ENCODE results near the gene CD38.

- TF ChIP-seq, protein P1, sequence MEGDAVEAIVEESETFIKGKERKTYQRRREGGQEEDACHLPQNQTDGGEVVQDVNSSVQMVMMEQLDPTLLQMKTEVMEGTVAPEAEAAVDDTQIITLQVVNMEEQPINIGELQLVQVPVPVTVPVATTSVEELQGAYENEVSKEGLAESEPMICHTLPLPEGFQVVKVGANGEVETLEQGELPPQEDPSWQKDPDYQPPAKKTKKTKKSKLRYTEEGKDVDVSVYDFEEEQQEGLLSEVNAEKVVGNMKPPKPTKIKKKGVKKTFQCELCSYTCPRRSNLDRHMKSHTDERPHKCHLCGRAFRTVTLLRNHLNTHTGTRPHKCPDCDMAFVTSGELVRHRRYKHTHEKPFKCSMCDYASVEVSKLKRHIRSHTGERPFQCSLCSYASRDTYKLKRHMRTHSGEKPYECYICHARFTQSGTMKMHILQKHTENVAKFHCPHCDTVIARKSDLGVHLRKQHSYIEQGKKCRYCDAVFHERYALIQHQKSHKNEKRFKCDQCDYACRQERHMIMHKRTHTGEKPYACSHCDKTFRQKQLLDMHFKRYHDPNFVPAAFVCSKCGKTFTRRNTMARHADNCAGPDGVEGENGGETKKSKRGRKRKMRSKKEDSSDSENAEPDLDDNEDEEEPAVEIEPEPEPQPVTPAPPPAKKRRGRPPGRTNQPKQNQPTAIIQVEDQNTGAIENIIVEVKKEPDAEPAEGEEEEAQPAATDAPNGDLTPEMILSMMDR (IDR thresholded peaks at IDR 0.05) = no peak
- TF ChIP-seq EZH2 (IDR thresholded peaks at IDR 0.05) = no peak
These were observed 77.8 kb downstream of the CD38 start for GRCh38 chr4:15855804-15856475.

Data from neural progenitor cell (in vitro differentiated cells).